Naive thymus-derived CD8-positive, alpha-beta T cell (primary cell): ENCODE measurements around the gene VPS50. TPM values are rescaled to one million over a fixed set of nuclear protein-coding genes. Genes with fewer than 3 reads are reported as not detected.

Source experiments
- ATAC-seq, 2 donors: fragments of 150-1000 bp; cut with Tn5 transposase in 1 of 2; sonication (Bioruptor Pico), chemical (Tn5 transposase) in 1 of 2; 1 replicate in 1 of 2; 2 replicates in 1 of 2; pipeline ENCODE4 v1.10.0; 2021; ENCODE audit warnings: mild to moderate bottlenecking in 2 of 2, moderate library complexity in 2 of 2
- POLR2A ChIA-PET: fragments of 350-600 bp; sonication (Branson Sonifier 250); formaldehyde crosslinking; loops from one replicate; lab custom pipeline; 2021; ENCODE audit warnings: antibody characterized with exemption; lab: Charles Lee
- DNase-seq, 10 donors: peaks; one replicate each; pipeline versions ENCODE4 v3.0.0 to v3.0.0-alpha.2; 2020 to 2022
- H3K27ac Mint-ChIP-seq, 10 donors: one replicate each; pipeline ENCODE4 v1.8.0; 2020 to 2022; ENCODE audit warnings: mild to moderate bottlenecking in 10 of 10, mixed read lengths in 10 of 10, moderate library complexity in 4 of 10, inconsistent platforms in 1 of 10
- H3K27me3 Mint-ChIP-seq, 5 donors: one replicate each; pipeline ENCODE4 v1.8.0; 2021 to 2022; ENCODE audit warnings: mixed read lengths in 5 of 5
- H3K36me3 Mint-ChIP-seq, 3 donors: one replicate each; pipeline ENCODE4 v1.8.0; 2020 to 2022; ENCODE audit warnings: mixed read lengths in 3 of 3, mild to moderate bottlenecking in 2 of 3, inconsistent platforms in 1 of 3
- H3K4me1 Mint-ChIP-seq, 4 donors: one replicate each; pipeline ENCODE4 v1.8.0; 2021 to 2022; ENCODE audit warnings: mixed read lengths in 4 of 4
- H3K4me3 Mint-ChIP-seq, 10 donors: one replicate each; pipeline ENCODE4 v1.8.0; 2020 to 2022; ENCODE audit warnings: mild to moderate bottlenecking in 10 of 10, mixed read lengths in 10 of 10, moderate library complexity in 6 of 10, inconsistent platforms in 1 of 10
- H3K9me3 Mint-ChIP-seq, 9 donors: one replicate each; pipeline ENCODE4 v1.8.0; 2020 to 2022; ENCODE audit warnings: mixed read lengths in 9 of 9, mild to moderate bottlenecking in 3 of 9, inconsistent platforms in 1 of 9, moderate library complexity in 1 of 9
- polyA plus RNA-seq, 3 donors: library from polyadenylated mRNA; unstranded; fragments of 300-500 nt; fragmentation: Illumina TruSeq; gene quantifications; one replicate each; pipeline ENCODE4 v1.2.3, GENCODE V29; 2021
- total RNA-seq, 8 experiments: library from RNA in 2 of 8; stranded (reverse) in 2 of 8; gene quantifications; one replicate each; pipeline ENCODE4 v1.2.3 and lab custom pipeline; 2021 to 2026

The VPS50 gene
- total and polyA plus RNA-seq, 5 experiments from 2014 or later = 13.3 to 37.4 (median 15.1) TPM

- Mint-ChIP-seq H3K27me3 (no peaks in the 10 kb centered on the region), H3K36me3 (peaks cover 0 to 17% (median 4%) of the 10 kb centered on the region in 3 donors), H3K9me3 (no peaks in the 10 kb centered on the region), H3K4me3 (no peak overlapping the region), H3K27ac (no peak overlapping the region), H3K4me1 (peaks cover 8 to 38% (median 19%) of the 10 kb centered on the region in 4 donors)
- POLR2A ChIA-PET = no interaction called here
- DNase-seq = no peak
- ATAC-seq = no peak
Measured at GRCh38 chr7:93249491-93250148, 17.5 kb downstream of the VPS50 start.

GRCh38 chr7:93258661-93259060, 26.5 kb downstream of the VPS50 start:
- POLR2A ChIA-PET = no interaction called here
- Mint-ChIP-seq H3K27ac (no peak overlapping the region), H3K9me3 (no peaks in the 10 kb centered on the region)

GRCh38 chr7:93262535-93262934, 30.4 kb downstream of the VPS50 start:
- no peak for ATAC-seq
- no peak for DNase-seq
- peaks cover 3 to 72% (median 13%) of the 10 kb centered on the region in 3 donors for H3K36me3 Mint-ChIP-seq
- H3K4me3 Mint-ChIP-seq = no peak overlapping the region
- H3K27me3 Mint-ChIP-seq = no peaks in the 10 kb centered on the region
- H3K9me3 Mint-ChIP-seq = no peaks in the 10 kb centered on the region
- no peak overlapping the region for H3K27ac Mint-ChIP-seq
- H3K4me1 Mint-ChIP-seq = no peaks in the 10 kb centered on the region
- POLR2A ChIA-PET = no interaction called here

More at GRCh38 chr7:93258661-93259060, 26.5 kb downstream of the VPS50 start:
- Mint-ChIP-seq H3K4me3 (no peak overlapping the region), H3K27me3 (no peaks in the 10 kb centered on the region), H3K4me1 (peaks cover 0 to under 1% (median 0%) of the 10 kb centered on the region in 4 donors), H3K36me3 (peaks cover 0 to 71% (median 9%) of the 10 kb centered on the region in 3 donors)
- no peak for ATAC-seq
- DNase-seq = no peak

- H3K36me3 Mint-ChIP-seq = peaks cover 3 to 79% (median 15%) of the 10 kb centered on the region in 3 donors
- no peak overlapping the region for H3K27ac Mint-ChIP-seq
- ATAC-seq (no peak), DNase-seq (no peak)
- POLR2A ChIA-PET = no interaction called here
- H3K4me3 Mint-ChIP-seq = no peak overlapping the region
- no peaks in the 10 kb centered on the region for H3K27me3 Mint-ChIP-seq
- H3K4me1 Mint-ChIP-seq = no peaks in the 10 kb centered on the region
- H3K9me3 Mint-ChIP-seq = no peaks in the 10 kb centered on the region
Measured at GRCh38 chr7:93265220-93265619, 33.1 kb downstream of the VPS50 start.

- Mint-ChIP-seq H3K4me1 (peaks cover 0 to 2% (median 0%) of the 10 kb centered on the region in 4 donors), H3K27ac (peak overlapping the region in 1 of 10 donors; percentile 3), H3K36me3 (peaks cover 0 to 53% (median 23%) of the 10 kb centered on the region in 3 donors), H3K9me3 (no peaks in the 10 kb centered on the region), H3K27me3 (no peaks in the 10 kb centered on the region), H3K4me3 (no peak overlapping the region)
- DNase-seq (no peak), ATAC-seq (no peak)
- POLR2A ChIA-PET = no interaction called here
Measured at GRCh38 chr7:93279541-93279940, 47.4 kb downstream of the VPS50 start.

GRCh38 chr7:93284908-93285307, 52.7 kb downstream of the VPS50 start:
- Mint-ChIP-seq H3K9me3 (no peaks in the 10 kb centered on the region), H3K27ac (no peak overlapping the region), H3K4me3 (no peak overlapping the region), H3K27me3 (no peaks in the 10 kb centered on the region), H3K36me3 (peaks cover 4 to 39% (median 29%) of the 10 kb centered on the region in 3 donors), H3K4me1 (peaks cover 0 to 5% (median 0%) of the 10 kb centered on the region in 4 donors)
- POLR2A ChIA-PET = no interaction called here
- DNase-seq (no peak), ATAC-seq (no peak)

- DNase-seq (no peak), ATAC-seq (no peak)
- Mint-ChIP-seq H3K4me1 (peaks cover 0 to 3% (median 0%) of the 10 kb centered on the region in 4 donors), H3K4me3 (no peak overlapping the region), H3K9me3 (no peaks in the 10 kb centered on the region), H3K36me3 (peaks cover 8 to 50% (median 17%) of the 10 kb centered on the region in 3 donors), H3K27me3 (no peaks in the 10 kb centered on the region), H3K27ac (no peak overlapping the region)
- POLR2A ChIA-PET = no interaction called here
Measured at GRCh38 chr7:93293229-93293628, 61.1 kb downstream of the VPS50 start.

- Mint-ChIP-seq H3K4me3 (no peak overlapping the region), H3K36me3 (peaks cover 0 to 61% (median 26%) of the 10 kb centered on the region in 3 donors), H3K4me1 (no peaks in the 10 kb centered on the region), H3K9me3 (no peaks in the 10 kb centered on the region), H3K27me3 (no peaks in the 10 kb centered on the region), H3K27ac (no peak overlapping the region)
- POLR2A ChIA-PET = no interaction called here
- ATAC-seq (no peak), DNase-seq (no peak)
Measured at GRCh38 chr7:93298206-93298605, 66.0 kb downstream of the VPS50 start.

GRCh38 chr7:93298671-93299070, 66.5 kb downstream of the VPS50 start:
- Mint-ChIP-seq H3K4me1 (no peaks in the 10 kb centered on the region), H3K27ac (no peak overlapping the region)

GRCh38 chr7:93301736-93302135, 69.6 kb downstream of the VPS50 start:
- ATAC-seq (no peak), DNase-seq (no peak)
- H3K27ac Mint-ChIP-seq = no peak overlapping the region
- POLR2A ChIA-PET = no interaction called here
- H3K4me1 Mint-ChIP-seq = no peaks in the 10 kb centered on the region
- no peak overlapping the region for H3K4me3 Mint-ChIP-seq
- no peaks in the 10 kb centered on the region for H3K27me3 Mint-ChIP-seq
- H3K9me3 Mint-ChIP-seq = no peaks in the 10 kb centered on the region
- H3K36me3 Mint-ChIP-seq = peaks cover 0 to 53% (median 20%) of the 10 kb centered on the region in 3 donors

More at GRCh38 chr7:93298671-93299070, 66.5 kb downstream of the VPS50 start:
- no peak for ATAC-seq
- H3K27me3 Mint-ChIP-seq = no peaks in the 10 kb centered on the region
- H3K9me3 Mint-ChIP-seq = no peaks in the 10 kb centered on the region
- H3K4me3 Mint-ChIP-seq = no peak overlapping the region
- POLR2A ChIA-PET = no interaction called here
- no peak for DNase-seq
- H3K36me3 Mint-ChIP-seq = peaks cover 0 to 59% (median 26%) of the 10 kb centered on the region in 3 donors

GRCh38 chr7:93307131-93307660, 75.0 kb downstream of the VPS50 start:
- H3K9me3 Mint-ChIP-seq = no peaks in the 10 kb centered on the region
- ATAC-seq (no peak), DNase-seq (no peak)
- H3K4me1 Mint-ChIP-seq = peaks cover 0 to 2% (median 0%) of the 10 kb centered on the region in 4 donors
- H3K36me3 Mint-ChIP-seq = peaks cover 0 to 64% (median 15%) of the 10 kb centered on the region in 3 donors
- H3K27ac Mint-ChIP-seq = no peak overlapping the region
- H3K4me3 Mint-ChIP-seq = no peak overlapping the region
- POLR2A ChIA-PET = no interaction called here
- H3K27me3 Mint-ChIP-seq = no peaks in the 10 kb centered on the region

- Mint-ChIP-seq H3K27ac (no peak overlapping the region), H3K9me3 (no peaks in the 10 kb centered on the region), H3K4me3 (no peak overlapping the region), H3K36me3 (peaks cover 6 to 68% (median 22%) of the 10 kb centered on the region in 3 donors), H3K27me3 (no peaks in the 10 kb centered on the region), H3K4me1 (peaks cover 0 to 2% (median 0%) of the 10 kb centered on the region in 4 donors)
- no peak for ATAC-seq
- no peak for DNase-seq
- POLR2A ChIA-PET = no interaction called here
Measured at GRCh38 chr7:93307943-93308342, 75.8 kb downstream of the VPS50 start.

GRCh38 chr7:93310346-93310745, 78.2 kb downstream of the VPS50 start:
- no peak overlapping the region for H3K27ac Mint-ChIP-seq

More at GRCh38 chr7:93310346-93310745, 78.2 kb downstream of the VPS50 start:
- H3K4me1 Mint-ChIP-seq = peaks cover 0 to 2% (median 0%) of the 10 kb centered on the region in 4 donors
- no peaks in the 10 kb centered on the region for H3K27me3 Mint-ChIP-seq
- H3K4me3 Mint-ChIP-seq = no peak overlapping the region
- POLR2A ChIA-PET = no interaction called here
- ATAC-seq (no peak), DNase-seq (no peak)
- H3K36me3 Mint-ChIP-seq = peaks cover 7 to 82% (median 25%) of the 10 kb centered on the region in 3 donors
- no peaks in the 10 kb centered on the region for H3K9me3 Mint-ChIP-seq
